ENCODE measurements around the gene MFAP1.

MFAP1 gene

DNA sequence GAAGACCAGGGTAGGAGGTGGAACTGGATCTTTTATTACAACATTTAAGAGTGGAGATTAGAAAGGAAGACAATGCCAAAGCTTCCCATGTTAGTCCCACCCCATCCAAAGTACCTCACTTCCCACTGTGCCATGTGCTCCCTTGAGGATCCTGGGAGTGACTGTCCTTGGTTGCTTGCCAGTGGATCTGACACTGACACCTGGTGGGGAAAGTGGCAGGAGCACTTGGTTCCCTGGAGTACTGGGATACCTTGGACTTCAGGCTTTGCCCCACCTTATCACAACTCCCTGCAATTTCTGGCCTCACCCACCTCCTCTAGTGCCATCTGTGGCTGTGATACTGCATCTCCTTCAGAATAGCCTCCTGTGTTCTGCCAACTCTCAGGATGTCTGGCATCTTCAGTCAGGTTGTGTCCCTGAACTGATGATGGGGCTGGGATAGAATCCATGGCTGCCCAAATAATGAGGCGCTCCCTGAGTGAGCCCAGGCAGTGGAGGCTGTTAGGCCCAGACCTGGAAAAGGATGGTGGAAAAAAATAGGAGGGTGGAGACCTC is 49.0 kb downstream of the MFAP1 start:
- no peak for DNase-seq

GRCh38 chr15:43774062-43774461 is 50.4 kb downstream of the MFAP1 start:
- DNase-seq = no peak

- DNase-seq = no peak
These were observed 51.9 kb downstream of the MFAP1 start for GRCh38 chr15:43772624-43773023.

- no peak for DNase-seq
These were observed 52.7 kb downstream of the MFAP1 start for GRCh38 chr15:43771816-43772215.

- DNase-seq = peak; percentile 65
These were observed 54.8 kb downstream of the MFAP1 start for GRCh38 chr15:43769584-43770228.

- DNase-seq = no peak
These were observed 60.6 kb downstream of the MFAP1 start for GRCh38 chr15:43763819-43764446.

- no peak for DNase-seq
These were observed 61.7 kb downstream of the MFAP1 start for GRCh38 chr15:43762824-43763223.

Data from stimulated activated CD4-positive, alpha-beta T cell treated with anti-CD3 and anti-CD28 coated beads, Interleukin-4, amount 100 ng/mL, for 1 hour (primary cell).